Measurements from ENCODE around the gene TRIM49D2.
A peak's percentile ranks its signal among the peaks of the same experiment; 100 is the strongest.
"Not testable (repeated sequence)": the region's sequence is repeated elsewhere in the genome, so short reads cannot be mapped to it uniquely, and the experiment has no call there.

Gene TRIM49D2, protein sequence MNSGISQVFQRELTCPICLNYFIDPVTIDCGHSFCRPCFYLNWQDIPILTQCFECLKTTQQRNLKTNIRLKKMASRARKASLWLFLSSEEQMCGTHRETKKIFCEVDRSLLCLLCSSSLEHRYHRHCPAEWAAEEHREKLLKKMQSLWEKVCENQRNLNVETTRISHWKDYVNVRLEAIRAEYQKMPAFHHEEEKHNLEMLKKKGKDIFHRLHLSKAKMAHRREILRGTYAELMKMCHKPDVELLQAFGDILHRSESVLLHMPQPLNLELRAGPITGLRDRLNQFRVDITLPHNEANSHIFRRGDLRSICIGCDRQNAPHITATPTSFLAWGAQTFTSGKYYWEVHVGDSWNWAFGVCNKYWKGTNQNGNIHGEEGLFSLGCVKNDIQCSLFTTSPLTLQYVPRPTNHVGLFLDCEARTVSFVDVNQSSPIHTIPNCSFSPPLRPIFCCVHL

DNA sequence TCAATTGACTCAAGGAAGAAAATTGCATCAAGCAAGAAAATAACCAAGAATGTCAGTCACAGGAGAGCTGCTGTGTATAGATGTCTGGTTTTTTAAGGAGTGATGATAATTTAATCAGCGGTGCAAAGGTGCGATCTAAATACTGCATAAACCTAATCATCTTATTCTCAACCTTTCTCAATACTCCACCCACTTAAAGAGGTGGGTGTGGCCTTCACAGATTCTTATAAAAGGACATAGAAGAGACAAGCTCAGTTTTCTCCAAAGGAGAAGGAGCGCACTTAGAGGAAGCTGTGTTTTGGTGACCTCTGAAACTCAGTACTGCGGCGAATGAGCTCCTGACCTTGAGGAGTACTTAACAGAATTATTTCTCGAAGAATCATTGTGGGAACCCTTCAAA is at the start of gene TRIM49D2:
Gene TRIM49D2 (plus strand): TSS at position 301 of the 400 bp plus-strand sequence. CDS start 2,698 bp downstream, outside the sequence.
- not testable (repeated sequence) for DNase-seq

DNA sequence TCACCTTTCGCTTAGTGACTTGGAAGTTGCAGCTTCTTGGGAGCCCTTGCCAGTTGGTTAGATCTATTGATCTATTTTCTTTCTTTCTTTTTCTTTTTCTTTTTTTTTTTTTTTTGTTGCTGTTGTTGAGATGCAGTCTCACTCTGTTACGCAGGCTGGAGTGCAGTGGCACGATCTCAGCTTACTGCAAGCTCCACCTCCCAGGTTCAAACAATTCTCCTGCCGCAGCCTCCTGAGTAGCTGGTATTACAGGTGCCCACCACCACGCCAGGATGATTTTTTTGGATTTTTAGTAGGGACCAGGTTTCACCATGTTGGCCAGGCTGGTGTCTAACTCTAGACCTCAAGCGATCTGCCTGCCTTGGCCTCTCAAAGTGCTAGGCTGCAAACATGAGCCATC is 46.4 kb upstream of the TRIM49D2 start:
- not testable (repeated sequence) for DNase-seq

DNA sequence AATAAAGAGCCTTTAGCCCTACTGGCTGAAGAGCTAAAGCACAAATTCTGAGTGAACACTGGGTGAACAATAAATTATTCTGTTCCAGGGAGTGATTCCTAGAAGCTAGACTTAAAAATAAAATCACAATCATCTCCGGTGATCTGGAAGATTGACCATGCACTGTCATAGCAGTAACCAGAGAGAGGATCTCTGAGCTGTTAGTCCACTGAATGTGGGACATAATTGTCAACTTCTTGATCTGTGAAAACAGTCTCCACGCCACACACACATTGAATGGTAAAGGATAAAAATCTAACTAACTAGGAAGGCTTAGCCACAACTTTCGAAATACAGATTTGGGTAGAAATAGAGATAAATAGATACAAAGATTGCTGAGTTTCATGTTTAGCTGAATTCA is 30.6 kb upstream of the TRIM49D2 start:
- not testable (repeated sequence) for DNase-seq

DNA sequence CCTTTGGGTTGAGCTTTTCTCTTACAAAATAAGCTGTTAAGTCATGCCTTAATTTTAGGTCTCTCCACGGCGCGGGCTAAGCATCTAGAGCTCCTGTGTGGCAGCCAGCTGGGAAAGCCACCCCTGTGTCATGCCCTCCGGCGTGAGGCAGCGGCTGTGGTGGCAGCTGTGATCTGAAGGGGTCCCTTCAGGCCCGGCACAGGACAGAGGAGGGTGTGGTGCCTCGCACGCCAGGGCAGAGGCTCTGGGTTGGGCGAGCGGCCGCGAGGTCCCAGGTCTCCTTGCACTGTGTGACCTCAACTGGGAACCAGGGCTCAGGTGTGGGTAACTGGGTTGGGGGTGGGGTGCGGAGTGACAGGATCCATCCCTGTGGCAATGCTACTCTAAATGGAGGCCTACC is 23.1 kb upstream of the TRIM49D2 start:
- DNase-seq: not testable (repeated sequence)

DNA sequence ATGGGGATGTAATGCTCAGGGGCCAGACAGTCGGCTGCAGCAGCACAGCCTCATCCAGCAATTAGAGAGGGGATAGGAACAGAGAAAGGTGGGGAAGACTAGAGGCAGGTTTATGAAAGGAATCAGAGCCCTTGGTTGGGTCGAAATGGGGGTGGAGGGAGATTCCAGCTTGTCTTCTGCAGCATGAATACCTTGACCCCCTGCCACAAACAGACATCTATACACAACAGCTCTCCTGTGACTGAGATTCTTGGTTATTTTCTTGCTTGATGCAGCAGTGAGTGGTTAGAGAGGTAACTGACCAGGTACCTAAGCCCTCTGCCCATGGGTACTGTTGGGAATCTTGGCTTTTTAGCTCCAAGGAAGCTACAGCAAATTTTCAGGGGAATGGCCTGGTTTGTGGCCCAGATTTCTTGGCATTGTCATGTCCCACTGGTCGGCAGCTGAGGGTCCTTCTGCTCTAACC is 1.6 kb upstream of the TRIM49D2 start, which contains the start of gene TRIM49D1:
Gene TRIM49D1 (minus strand): TSS at position 51 of the 466 bp plus-strand sequence. CDS start 4,535 bp downstream, outside the sequence.
- no peak for DNase-seq

DNA sequence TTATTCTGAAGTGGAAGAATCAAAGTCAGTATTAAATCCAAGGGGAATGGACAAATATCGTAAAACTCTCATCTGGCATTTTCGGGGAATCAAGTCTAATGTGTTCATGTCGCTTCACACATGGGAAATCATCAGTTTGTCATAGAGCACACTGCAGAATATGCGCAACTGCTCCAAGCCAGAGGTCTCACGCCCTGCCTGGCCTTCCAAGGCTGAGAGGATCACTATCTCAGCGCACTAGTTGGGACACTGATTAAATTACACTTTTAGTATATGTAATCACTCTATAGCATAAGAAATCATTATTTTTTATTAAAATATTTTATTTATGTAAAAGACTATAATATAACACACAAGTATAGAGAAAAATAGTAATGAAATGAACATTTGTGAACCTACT is 37.0 kb downstream of the TRIM49D2 start:
- peak; percentile 1 for DNase-seq

DNA sequence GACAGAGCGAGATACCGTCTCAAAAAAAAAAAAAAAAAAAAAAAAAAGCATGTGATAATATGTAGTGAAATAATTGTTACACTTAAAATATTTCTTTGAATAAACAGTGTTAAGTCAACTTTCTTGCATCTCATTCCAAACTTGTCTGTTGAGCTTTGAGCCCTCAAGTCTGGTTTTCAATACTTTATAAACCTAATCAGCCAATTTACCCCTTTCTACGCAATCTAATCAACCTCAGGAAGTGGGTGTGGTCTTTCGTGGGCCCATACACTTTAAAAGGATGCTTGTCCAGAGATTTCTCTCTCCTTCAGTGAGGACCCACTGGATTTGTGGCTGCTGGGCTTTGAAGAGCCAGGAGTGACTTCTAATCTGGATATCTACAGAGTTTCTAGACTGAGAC is 41.9 kb downstream of the TRIM49D2 start, which contains the start of gene TRIM64:
Gene TRIM64 (plus strand): TSS at position 301 of the 400 bp plus-strand sequence. CDS start 2,467 bp downstream, outside the sequence.
- DNase-seq: not testable (repeated sequence)

Measured in stimulated activated CD8-positive, alpha-beta memory T cell treated with anti-CD3 and anti-CD28 coated beads, Interleukin-4, amount 100 ng/mL, for 48 hours (primary cell).